HepG2 (cell line): Measurements from ENCODE around the gene LYPLA2. TPM values are rescaled to one million over a fixed set of nuclear protein-coding genes. Genes with fewer than 3 reads are reported as not detected.

ENCODE experiments used
- ATAC-seq: fragments of 200-7000 bp; cut with Tn5 transposase; 3 replicates; pipeline ENCODE4 v1.9.1; 2020; ENCODE audit warnings: mild to moderate bottlenecking, moderate library complexity
- BruUV-seq: library from RNA; stranded (reverse); fragments of 400-500 nt; replicated peaks from 2 replicates; lab custom pipeline; 2021; lab: Mats Ljungman, UMichigan
- CTCF ChIA-PET: fragments of 300-600 bp; formaldehyde crosslinking; extraction: SDS; loops from one replicate; lab custom pipeline; 2021; ENCODE audit warnings: low total read pairs, inconsistent platforms, low intra/inter-chr PET ratio; lab: Yijun Ruan, JAX
- POLR2A ChIA-PET: fragments of 350-600 bp; sonication (Branson Sonifier 250); formaldehyde crosslinking; loops from one replicate; lab custom pipeline; 2020; ENCODE audit warnings: antibody characterized with exemption, inconsistent platforms; lab: Yijun Ruan, JAX
- DNase-seq: peaks from one replicate; pipeline ENCODE4 v3.0.0-alpha.2; 2015; ENCODE audit warnings: low spot score
- FAIRE-seq: peaks from 3 replicates; lab custom pipeline; 2011; peaks lifted over from hg19 to GRCh38; lab: Jason Lieb, UNC
- H2AFZ ChIP-seq: one replicate; pipeline ENCODE4 v1.6.1; 2011; ENCODE audit warnings: low read length, inconsistent platforms
- H3K27ac ChIP-seq: fragments of 300-600 bp; 3 replicates; pipeline ENCODE4 v1.8.0; 2011; ENCODE audit warnings: mixed run types, mild to moderate bottlenecking, mixed read lengths, low read length, inconsistent platforms; ENCODE audit not compliant: insufficient read depth; ENCODE audit errors: extremely low read length
- H3K27me3 ChIP-seq, 2 experiments: fragments of 200-600 bp in 1 of 2; 2 replicates in 1 of 2; 3 replicates in 1 of 2; pipeline versions ENCODE4 v1.6.0 to v1.8.0; 2011; ENCODE audit warnings: low read length in 2 of 2, mild to moderate bottlenecking in 2 of 2, moderate library complexity in 2 of 2, inconsistent platforms in 1 of 2; ENCODE audit not compliant: insufficient read depth in 2 of 2, control insufficient read depth in 1 of 2
- H3K36me3 ChIP-seq, 2 experiments: fragments of 200-600 bp in 1 of 2; replicated peaks in 1 of 2; 2 replicates in 1 of 2; 3 replicates in 1 of 2; pipeline versions ENCODE4 v1.5.1 to v1.8.0; 2011; ENCODE audit warnings: low read length in 2 of 2, inconsistent platforms in 1 of 2; ENCODE audit not compliant: insufficient read depth in 2 of 2, control insufficient read depth in 1 of 2
- H3K4me1 ChIP-seq: 2 replicates; pipeline ENCODE4 v1.5.1; 2012; ENCODE audit warnings: low read length, inconsistent platforms; ENCODE audit not compliant: insufficient read depth
- H3K4me2 ChIP-seq: 2 replicates; pipeline ENCODE4 v1.6.0; 2011; ENCODE audit warnings: low read depth, low read length, inconsistent platforms
- H3K4me3 ChIP-seq, 3 experiments: fragments of 200-600 bp in 1 of 3; sonication (generic), shearing (Covaris generic) in 1 of 3; replicated peaks in 1 of 3; 2 replicates each; pipeline ENCODE4 v1.5.1; 2011 to 2016; ENCODE audit warnings: low read length in 3 of 3, inconsistent platforms in 2 of 3, low read depth in 2 of 3, mild to moderate bottlenecking in 2 of 3, control low read depth in 1 of 3, mixed read lengths in 1 of 3; ENCODE audit not compliant: insufficient read depth in 1 of 3
- H3K79me2 ChIP-seq: one replicate; pipeline ENCODE4 v1.6.1; 2011; ENCODE audit warnings: low read length, inconsistent platforms; ENCODE audit not compliant: insufficient read depth
- H3K9ac ChIP-seq: 2 replicates; pipeline ENCODE4 v1.6.0; 2011; ENCODE audit warnings: mild to moderate bottlenecking, low read depth, low read length, inconsistent platforms; ENCODE audit not compliant: insufficient read depth
- H3K9me3 ChIP-seq: 2 replicates; pipeline ENCODE4 v1.5.1; 2012; ENCODE audit warnings: mild to moderate bottlenecking, low read length
- H4K20me1 ChIP-seq: 2 replicates; pipeline ENCODE4 v1.6.0; 2011; ENCODE audit warnings: inconsistent platforms, mild to moderate bottlenecking, low read length, moderate library complexity; ENCODE audit not compliant: insufficient read depth
- AFF4 ChIP-seq: sonication (generic); formaldehyde crosslinking; IDR thresholded peaks from 2 replicates; pipeline ENCODE4 v1.4.0; 2020; ENCODE audit warnings: missing genetic modification reagents
- ARNTL ChIP-seq: sonication (generic); formaldehyde crosslinking; IDR thresholded peaks from 2 replicates; pipeline ENCODE4 v1.4.0; 2020; ENCODE audit warnings: mild to moderate bottlenecking, missing genetic modification reagents
- EP300 ChIP-seq, 3 experiments: sonication (generic) in 1 of 3; formaldehyde crosslinking in 1 of 3; IDR thresholded peaks; 2 replicates each; pipeline versions ENCODE4 v1.5.1 to v1.6.1; 2011 to 2020; ENCODE audit warnings: low read depth in 2 of 3, low read length in 2 of 3, borderline replicate concordance in 1 of 3, improper control_type of control experiment in 1 of 3, mild to moderate bottlenecking in 1 of 3, missing genetic modification reagents in 1 of 3, moderate library complexity in 1 of 3
- FOXO4 ChIP-seq: sonication (generic); formaldehyde crosslinking; conservative IDR thresholded peaks from 2 replicates; pipeline ENCODE4 v1.8.1; 2023; ENCODE audit warnings: missing genetic modification reagents
- GTF3A ChIP-seq: sonication (generic); formaldehyde crosslinking; conservative IDR thresholded peaks from 2 replicates; pipeline ENCODE4 v1.4.0; 2020; ENCODE audit warnings: mild to moderate bottlenecking, missing genetic modification reagents
- HOXA9 ChIP-seq: sonication (generic); formaldehyde crosslinking; IDR thresholded peaks from 2 replicates; pipeline ENCODE4 v1.8.1; 2022; ENCODE audit warnings: missing genetic modification reagents, mild to moderate bottlenecking, moderate library complexity, borderline replicate concordance
- IRF2 ChIP-seq: IDR thresholded peaks from 2 replicates; pipeline ENCODE4 v1.6.1; 2018; ENCODE audit warnings: missing genetic modification reagents, missing compliant biosample characterization
- KDM5A ChIP-seq: fragments of 200-600 bp; sonication (generic); IDR thresholded peaks from 2 replicates; pipeline ENCODE4 v1.7.0; 2018; ENCODE audit warnings: antibody characterized with exemption, mild to moderate bottlenecking, low read length, borderline replicate concordance
- NFYB ChIP-seq: sonication (generic); formaldehyde crosslinking; IDR thresholded peaks from 2 replicates; pipeline ENCODE4 v1.4.0; 2020; ENCODE audit warnings: missing genetic modification reagents
- PPARG ChIP-seq: conservative IDR thresholded peaks from 2 replicates; pipeline ENCODE4 v1.6.1; 2016; ENCODE audit warnings: missing biosample characterization, missing genetic modification reagents
- ZNF230 ChIP-seq: sonication (generic); formaldehyde crosslinking; IDR thresholded peaks from 2 replicates; pipeline ENCODE4 v1.4.0; 2020; ENCODE audit warnings: mild to moderate bottlenecking, missing genetic modification reagents
- ZNF253 ChIP-seq: sonication (generic); formaldehyde crosslinking; IDR thresholded peaks from 2 replicates; pipeline ENCODE4 v1.8.0; 2022; ENCODE audit warnings: mild to moderate bottlenecking, missing genetic modification reagents, borderline replicate concordance
- ZNF34 ChIP-seq: sonication (generic); formaldehyde crosslinking; IDR thresholded peaks from 2 replicates; pipeline ENCODE4 v1.4.0; 2020; ENCODE audit warnings: mild to moderate bottlenecking, missing genetic modification reagents, borderline replicate concordance
- ZNF605 ChIP-seq: sonication (generic); formaldehyde crosslinking; IDR thresholded peaks from 2 replicates; pipeline ENCODE4 v1.8.0; 2022; ENCODE audit warnings: mild to moderate bottlenecking, missing genetic modification reagents
- ZNF691 ChIP-seq: sonication (generic); formaldehyde crosslinking; IDR thresholded peaks from 2 replicates; pipeline ENCODE4 v1.4.0; 2020; ENCODE audit warnings: missing genetic modification reagents, low read depth, mild to moderate bottlenecking, borderline replicate concordance
- ZNF790 ChIP-seq: sonication (generic); formaldehyde crosslinking; IDR thresholded peaks from 2 replicates; pipeline ENCODE4 v1.8.0; 2022; ENCODE audit warnings: missing genetic modification reagents, mild to moderate bottlenecking, borderline replicate concordance
- WGBS: methylation state at CpG from one replicate; pipeline ENCODE4 v1.1.6; 2017; ENCODE audit warnings: low lambda C conversion rate; 5-methylcytosine and 5-hydroxymethylcytosine counted together
- in situ Hi-C: cut with HindIII; loops from 2 replicates; pipeline ENCODE4 v1.10.0; 2017; ENCODE audit warnings: low pct_unique_long_range_greater_than_20kb; ENCODE audit not compliant: extremely low pct_ligation_motif_present
- intact Hi-C: fragments of 100-400 bp; cut with micrococcal nuclease; formaldehyde crosslinking; loops from one replicate; pipeline ENCODE4 v1.10.0; 2022; ENCODE audit not compliant: unreplicated experiment
- polyA plus RNA-seq, 8 experiments: library from polyadenylated mRNA; depleted of rRNA in 3 of 8; stranded (reverse) in 7 of 8; unstranded in 1 of 8; fragments of >200 nt; fragmentation: Illumina TruSeq in 4 of 8; extraction: Trizol in 4 of 8; gene quantifications; 2 replicates each; pipeline versions ENCODE4 v1.2.1 to v1.2.3, GENCODE V29; 2011 to 2016; ENCODE audit warnings: low read depth in 4 of 8, missing spikeins in 1 of 8, mixed read lengths in 1 of 8; ENCODE audit not compliant: insufficient read depth in 1 of 8
- total RNA-seq, 5 experiments: library from RNA; depleted of rRNA; stranded (reverse); fragments of >200 nt; fragmentation: Illumina TruSeq; extraction: Trizol; gene quantifications; 2 replicates each; pipeline ENCODE4 v1.2.3, GENCODE V29; 2016; ENCODE audit warnings: low read depth in 1 of 5
- TF ChIP-seq, protein P1 (sequence below): sonication (generic); formaldehyde crosslinking; IDR thresholded peaks from 2 replicates; pipeline ENCODE4 v1.4.0; 2020; ENCODE audit warnings: low read depth, mild to moderate bottlenecking, missing genetic modification reagents

LYPLA2 gene
- total and polyA plus RNA-seq, 2 of the 13 experiments (the other 11 are each of a cell fraction or from before 2014, with no cell fraction given) = 72.1 to 73.2 TPM

- H3K79me2 ChIP-seq = peaks cover 9% of the 10 kb centered on the region
- ChIA-PET POLR2A (interaction anchor here (0.5 to 10.9 kb wide), 10 partner anchors 9 to 220 kb away, joined by 3 to 154 read pairs (median 10); partner anchors contain the start of genes FUCA1, HMGCL, LYPLA2 and PITHD1), CTCF (no interaction called here)
- H3K9ac ChIP-seq = peak overlapping the region; percentile 93
- no peak overlapping the region for H2AFZ ChIP-seq
- peak overlapping the region; percentile 95 for H3K27ac ChIP-seq
- H3K4me1 ChIP-seq = peaks cover 73% of the 10 kb centered on the region
- 5% methylated on average over 13 of the region's 19 CpGs for WGBS
- DNase-seq (no peak), FAIRE-seq (no peak), ATAC-seq (peak; percentile 16)
- H3K27me3 ChIP-seq = no peaks in the 10 kb centered on the region; a peak in 1 of 5 replicates
- intact Hi-C loops = loop anchor here (5.0 kb wide), 1 partner anchor 66 kb away; the partner anchor contains the start of gene FUCA1
- peaks cover 5% of the 10 kb centered on the region; the same call in 1 of the 2 replicates for H4K20me1 ChIP-seq
- in situ Hi-C loops = no loop called here
- H3K4me2 ChIP-seq = peak overlapping the region; percentile 97
- peak overlapping the region; percentile 65 to 92 (median 90) for H3K4me3 ChIP-seq
- no peaks in the 10 kb centered on the region for H3K9me3 ChIP-seq
- peaks cover 4 to 24% of the 10 kb centered on the region in 2 experiments; a peak in 4 of 5 replicates for H3K36me3 ChIP-seq
- BruUV-seq = TSS peak; percentile 42
- TF ChIP-seq ZNF691 (CRISPR knock-in tag) (0 out of 2 replicates have a peak, but pooled peaks have one; percentile 17), ZNF34 (0 out of 2 replicates have a peak, but pooled peaks have one; percentile 37), FOXO4 (0 out of 2 replicates have a peak, but pooled peaks have one; percentile 75), ARNTL (CRISPR knock-in tag) (no peak), AFF4 (CRISPR knock-in tag) (no peak), GTF3A (CRISPR knock-in tag) (0 out of 2 replicates have a peak, but pooled peaks have one; percentile 14), ZNF605 (CRISPR knock-in tag) (no peak), ZNF253 (no peak), EP300 (IDR thresholded peaks at IDR 0.05; ENCODE audit: low read depth in 2 of 2, low read length in 2 of 2) (no peak), EP300 (CRISPR knock-in tag; IDR thresholded peaks at IDR 0.05; ENCODE audit: borderline replicate concordance) (no peak), HOXA9 (CRISPR knock-in tag) (no peak), PPARG (no peak), KDM5A (0 out of 2 replicates have a peak, but pooled peaks have one; percentile 2), ZNF790 (CRISPR knock-in tag) (no peak), ZNF230 (CRISPR knock-in tag) (0 out of 2 replicates have a peak, but pooled peaks have one; percentile 12), IRF2 (no peak), NFYB (no peak)
- TF ChIP-seq, protein P1, sequence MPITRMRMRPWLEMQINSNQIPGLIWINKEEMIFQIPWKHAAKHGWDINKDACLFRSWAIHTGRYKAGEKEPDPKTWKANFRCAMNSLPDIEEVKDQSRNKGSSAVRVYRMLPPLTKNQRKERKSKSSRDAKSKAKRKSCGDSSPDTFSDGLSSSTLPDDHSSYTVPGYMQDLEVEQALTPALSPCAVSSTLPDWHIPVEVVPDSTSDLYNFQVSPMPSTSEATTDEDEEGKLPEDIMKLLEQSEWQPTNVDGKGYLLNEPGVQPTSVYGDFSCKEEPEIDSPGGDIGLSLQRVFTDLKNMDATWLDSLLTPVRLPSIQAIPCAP (CRISPR knock-in tag) = no peak
These were observed 10.4 kb downstream of the LYPLA2 start for GRCh38 chr1:23801338-23801748.
